22Rv1 (cell line): ENCODE data around the gene MAD1L1.

Source experiments
- ZFX ChIP-seq: fragments of 450-650 bp; IDR thresholded peaks from 2 replicates; pipeline ENCODE4 v1.6.1; 2017; ENCODE audit warnings: antibody characterized with exemption, borderline replicate concordance
- TF ChIP-seq, protein P1 (sequence below): fragments of 450-650 bp; IDR thresholded peaks from 2 replicates; pipeline ENCODE4 v1.5.1; 2017; ENCODE audit warnings: mild to moderate bottlenecking

DNA sequence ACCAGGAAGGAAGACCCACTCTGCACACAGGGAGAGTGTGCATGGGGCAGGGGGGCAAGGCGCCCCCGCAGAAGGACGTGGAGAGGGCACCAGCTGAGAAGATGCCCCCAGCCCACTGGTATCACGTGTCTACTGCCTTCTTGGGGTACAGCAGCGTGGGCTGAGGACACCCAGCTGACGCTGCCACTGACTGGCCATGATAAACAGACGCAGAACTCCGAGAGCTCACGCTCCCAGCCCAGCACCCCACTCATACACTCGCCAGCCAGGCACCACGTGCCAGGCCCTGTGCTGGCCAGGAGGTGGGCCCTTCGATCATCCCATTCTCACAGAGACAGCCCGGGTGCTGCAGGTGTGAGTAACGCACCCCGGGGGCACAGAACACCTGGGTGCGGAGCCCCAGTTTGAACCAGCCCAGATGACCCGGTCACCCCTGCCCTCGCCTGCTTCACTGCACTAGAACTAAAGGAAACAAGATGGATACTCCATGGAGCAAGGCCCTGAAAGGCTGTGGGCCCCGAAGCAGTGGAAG lies 199.8 kb downstream of the MAD1L1 start:
- TF ChIP-seq, protein P1, sequence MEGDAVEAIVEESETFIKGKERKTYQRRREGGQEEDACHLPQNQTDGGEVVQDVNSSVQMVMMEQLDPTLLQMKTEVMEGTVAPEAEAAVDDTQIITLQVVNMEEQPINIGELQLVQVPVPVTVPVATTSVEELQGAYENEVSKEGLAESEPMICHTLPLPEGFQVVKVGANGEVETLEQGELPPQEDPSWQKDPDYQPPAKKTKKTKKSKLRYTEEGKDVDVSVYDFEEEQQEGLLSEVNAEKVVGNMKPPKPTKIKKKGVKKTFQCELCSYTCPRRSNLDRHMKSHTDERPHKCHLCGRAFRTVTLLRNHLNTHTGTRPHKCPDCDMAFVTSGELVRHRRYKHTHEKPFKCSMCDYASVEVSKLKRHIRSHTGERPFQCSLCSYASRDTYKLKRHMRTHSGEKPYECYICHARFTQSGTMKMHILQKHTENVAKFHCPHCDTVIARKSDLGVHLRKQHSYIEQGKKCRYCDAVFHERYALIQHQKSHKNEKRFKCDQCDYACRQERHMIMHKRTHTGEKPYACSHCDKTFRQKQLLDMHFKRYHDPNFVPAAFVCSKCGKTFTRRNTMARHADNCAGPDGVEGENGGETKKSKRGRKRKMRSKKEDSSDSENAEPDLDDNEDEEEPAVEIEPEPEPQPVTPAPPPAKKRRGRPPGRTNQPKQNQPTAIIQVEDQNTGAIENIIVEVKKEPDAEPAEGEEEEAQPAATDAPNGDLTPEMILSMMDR, result no peak
- no peak for TF ChIP-seq ZFX
